Ovary (tissue), 9 donors: Measurements from ENCODE around the gene RPP25L. TPM values are rescaled to one million over a fixed set of nuclear protein-coding genes. Genes with fewer than 3 reads are reported as not detected.
A peak's percentile ranks its signal among the peaks of the same experiment; 100 is the strongest.

Source experiments
- DNase-seq, 5 donors: peaks; one replicate each; pipeline ENCODE4 v3.0.0-alpha.2; 2019 to 2020
- H3K27ac ChIP-seq, 2 donors: fragments of 200-600 bp; one replicate each; pipeline versions ENCODE4 v1.5.1 to v1.8.0; 2019 to 2022
- H3K27me3 ChIP-seq: fragments of 200-600 bp; one replicate; pipeline ENCODE4 v1.8.0; 2022
- H3K36me3 ChIP-seq: fragments of 200-600 bp; sonication (generic); one replicate; pipeline ENCODE4 v1.5.1; 2019
- H3K4me1 ChIP-seq: one replicate; pipeline ENCODE4 v1.8.1; 2013; ENCODE audit warnings: mild to moderate bottlenecking, moderate library complexity; ENCODE audit not compliant: insufficient read depth
- H3K4me3 ChIP-seq: fragments of 200-600 bp; sonication (generic); one replicate; pipeline ENCODE4 v1.5.1; 2017
- H3K9me3 ChIP-seq, 2 donors: fragments of 200-600 bp in 1 of 2; sonication (generic) in 1 of 2; one replicate each; pipeline versions ENCODE4 v1.5.1 to v1.8.1; 2013 to 2019; ENCODE audit warnings: mild to moderate bottlenecking in 1 of 2, moderate library complexity in 1 of 2
- EP300 ChIP-seq: sonication (generic); formaldehyde crosslinking; IDR thresholded peaks from one replicate; pipeline ENCODE4 v1.6.1; 2017; ENCODE audit warnings: antibody characterized with exemption
- POLR2A ChIP-seq: fragments of 450-650 bp; IDR thresholded peaks from one replicate; pipeline ENCODE4 v1.6.1; 2017; ENCODE audit warnings: antibody characterized with exemption, mild to moderate bottlenecking, moderate library complexity
- WGBS, 3 donors: extraction: QIAGEN DNeasy Blood & Tissue Kit in 1 of 3; methylation state at CpG; one replicate each; pipeline versions ENCODE4 v1.1.5 to v1.1.7; 2013 to 2017; 5-methylcytosine and 5-hydroxymethylcytosine counted together
- intact Hi-C, 4 donors: fragments of 100-400 bp; cut with DNase I; formaldehyde crosslinking; loops; one replicate each; pipeline versions ENCODE4 v1.11.0 to v1.15.1; 2022 to 2023
- polyA plus RNA-seq, 2 donors: library from polyadenylated mRNA; stranded (reverse); fragments of 200-250 nt in 1 of 2; fragments of 350-450 nt in 1 of 2; fragmentation: Illumina TruSeq in 1 of 2; extraction: RNeasy Lipid Tissue Mini Kit (QIAGEN cat#74804) in 1 of 2; gene quantifications; one replicate each; pipeline ENCODE4 v1.2.3, GENCODE V29; 2013 to 2014
- total RNA-seq, 7 donors: library from RNA; depleted of rRNA in 2 of 7; stranded (reverse); fragments of >200 nt in 2 of 7; fragmentation: NEBNext Ultra II Directional in 3 of 7; extraction: Animal tissue kit (Norgen Biotek cat#: 25700) in 3 of 7; gene quantifications; one replicate each; pipeline versions ENCODE4 v1.1.0 to v1.2.4, GENCODE V29; 2016 to 2023
- TF ChIP-seq, protein P1 (sequence below), 3 donors: fragments of 450-650 bp in 2 of 3; fragments of 200-600 bp in 1 of 3; IDR thresholded peaks; one replicate each; pipeline versions ENCODE4 v1.5.1 to v1.8.0; 2016 to 2022; ENCODE audit warnings: antibody characterized with exemption in 3 of 3, mild to moderate bottlenecking in 1 of 3
- donor health status: DM: no; HTN: no; CAD: no; lungs with moderate emphysema.
- donor health status: DM: no; HTN: no; CAD: no.
- donor health status: Bipolar disorder and iron deficiency.
- donor health status: DM: yes; HTN: yes; CAD: no.
- donor health status: DM: no; HTN: no; CAD: no.
- donor health status: DM: yes; HTN: yes; CAD: no.

Gene RPP25L
- total and polyA plus RNA-seq, 9 donors = 5.4 to 28.8 (median 20.6) TPM

DNA sequence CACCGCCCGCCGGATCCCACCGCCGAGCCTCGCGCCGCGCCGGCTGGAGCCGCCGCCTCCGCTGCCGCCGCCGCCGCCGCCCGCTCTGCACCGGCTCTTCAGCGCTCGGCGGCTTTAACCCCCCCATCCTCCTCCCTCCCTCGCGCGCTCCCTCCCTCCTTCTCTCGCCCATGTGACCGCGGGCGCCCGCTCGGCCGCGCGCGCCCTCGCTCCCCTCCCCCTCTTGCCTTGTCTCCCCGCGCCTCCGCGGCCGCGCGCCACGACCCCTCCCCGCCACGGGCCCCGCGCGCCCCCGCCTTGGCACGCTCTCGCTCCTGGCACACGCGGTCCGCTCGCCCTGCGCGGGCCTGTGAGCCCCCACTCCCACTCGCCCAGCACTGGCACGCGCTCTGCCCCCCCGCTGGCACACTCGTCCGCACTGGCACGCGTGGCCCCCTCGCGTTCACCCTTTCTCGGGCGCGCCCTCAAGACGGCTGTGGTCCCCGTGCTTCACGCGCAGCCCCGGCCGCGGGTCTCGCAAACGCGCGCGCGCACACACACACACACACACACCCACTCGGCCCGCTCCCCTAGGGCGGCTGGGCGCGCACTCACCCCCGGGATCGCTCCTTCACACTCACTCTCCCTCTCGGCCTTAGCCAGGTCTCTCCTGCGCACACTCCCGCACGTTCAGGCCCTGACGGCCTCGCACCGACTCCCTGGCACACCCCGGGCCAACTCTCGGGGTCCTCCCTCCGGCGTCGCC lies 22.1 kb downstream of the RPP25L start, which contains the start of gene CNTFR:
TSS of gene CNTFR (minus strand) at position 89 of the 745 bp plus-strand sequence. CDS start 20,743 bp downstream, outside the sequence.
- DNase-seq = peak; percentile 67 to 78 (median 76)
- Histone ChIP-seq H3K36me3 (no peaks in the 10 kb centered on the region), H3K27me3 (no peaks in the 10 kb centered on the region), H3K4me1 (peaks cover 3% of the 10 kb centered on the region), H3K4me3 (peak within 1 kb of the TSS; percentile 46), H3K9me3 (no peaks in the 10 kb centered on the region), H3K27ac (peak within 1 kb of the TSS in 1 of 2 donors; percentile 34)
- intact Hi-C loops = loop anchor here in 3 of 4 donors (2.0 to 5.0 kb wide), 4 partner anchors 41 to 188 kb away; no protein-coding TSS in a partner anchor
- no peak for TF ChIP-seq POLR2A
- TF ChIP-seq, protein P1, sequence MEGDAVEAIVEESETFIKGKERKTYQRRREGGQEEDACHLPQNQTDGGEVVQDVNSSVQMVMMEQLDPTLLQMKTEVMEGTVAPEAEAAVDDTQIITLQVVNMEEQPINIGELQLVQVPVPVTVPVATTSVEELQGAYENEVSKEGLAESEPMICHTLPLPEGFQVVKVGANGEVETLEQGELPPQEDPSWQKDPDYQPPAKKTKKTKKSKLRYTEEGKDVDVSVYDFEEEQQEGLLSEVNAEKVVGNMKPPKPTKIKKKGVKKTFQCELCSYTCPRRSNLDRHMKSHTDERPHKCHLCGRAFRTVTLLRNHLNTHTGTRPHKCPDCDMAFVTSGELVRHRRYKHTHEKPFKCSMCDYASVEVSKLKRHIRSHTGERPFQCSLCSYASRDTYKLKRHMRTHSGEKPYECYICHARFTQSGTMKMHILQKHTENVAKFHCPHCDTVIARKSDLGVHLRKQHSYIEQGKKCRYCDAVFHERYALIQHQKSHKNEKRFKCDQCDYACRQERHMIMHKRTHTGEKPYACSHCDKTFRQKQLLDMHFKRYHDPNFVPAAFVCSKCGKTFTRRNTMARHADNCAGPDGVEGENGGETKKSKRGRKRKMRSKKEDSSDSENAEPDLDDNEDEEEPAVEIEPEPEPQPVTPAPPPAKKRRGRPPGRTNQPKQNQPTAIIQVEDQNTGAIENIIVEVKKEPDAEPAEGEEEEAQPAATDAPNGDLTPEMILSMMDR (IDR thresholded peaks at IDR 0.05) = no peak
- TF ChIP-seq EP300 = no peak
- 1 to 3% (median 1%) methylated on average over 73 to 104 of the region's 104 CpGs for WGBS, 3 donors

DNA sequence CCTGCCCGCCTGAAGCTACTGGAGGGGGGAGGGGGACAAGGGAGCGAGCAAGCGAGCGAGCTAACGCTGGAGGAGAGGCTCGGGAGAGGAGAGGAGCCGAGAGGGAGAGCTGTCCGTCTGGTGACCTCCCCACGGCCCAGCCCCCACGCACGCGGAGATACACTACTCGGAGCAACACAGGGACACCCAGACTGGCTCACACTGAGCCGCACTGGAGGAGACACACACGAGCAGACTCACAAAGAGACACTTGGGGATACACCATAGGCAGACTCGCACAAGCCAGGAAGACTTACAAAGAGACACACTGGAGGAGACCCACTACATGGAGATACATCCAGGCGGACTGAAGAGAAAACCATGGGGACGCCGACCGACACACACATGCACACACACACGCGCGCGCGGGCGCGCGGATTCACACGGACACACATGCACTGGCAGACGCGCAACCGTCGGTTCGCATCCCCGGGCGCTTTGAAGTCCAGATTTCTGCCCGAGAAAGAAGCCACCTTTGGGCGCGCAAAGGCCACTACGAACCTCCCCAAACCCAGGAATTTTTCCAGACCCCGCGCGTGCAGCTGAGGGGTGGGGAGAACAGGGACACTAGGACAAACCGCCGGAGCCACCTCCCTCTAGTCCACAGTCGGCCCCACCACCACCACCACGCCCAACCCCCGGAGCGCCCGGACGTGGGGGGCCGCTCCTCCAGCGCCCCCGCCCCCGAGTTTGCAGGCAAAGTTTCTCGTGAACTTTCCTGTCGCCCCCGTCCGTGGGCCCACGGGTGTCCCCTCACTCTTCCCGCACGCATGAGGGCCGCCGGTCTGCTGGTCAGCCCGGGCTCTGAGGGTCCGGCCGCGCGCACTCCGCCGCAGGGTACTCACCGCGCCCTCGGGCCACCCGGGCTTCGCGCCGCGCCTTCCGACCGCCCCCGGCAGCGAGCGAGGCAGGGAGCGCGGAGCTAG lies 22.9 kb downstream of the RPP25L start:
- Histone ChIP-seq H3K36me3 (no peaks in the 10 kb centered on the region), H3K27ac (no peak overlapping the region), H3K9me3 (no peaks in the 10 kb centered on the region), H3K4me3 (peak overlapping the region; percentile 46), H3K27me3 (no peaks in the 10 kb centered on the region), H3K4me1 (peaks cover 3% of the 10 kb centered on the region)
- TF ChIP-seq EP300 (no peak), POLR2A (no peak)
- TF ChIP-seq, protein P1 (IDR thresholded peaks at IDR 0.05) = no peak
- peak in 1 of 5 donors; percentile 41 for DNase-seq
- WGBS, 3 donors = 1 to 2% (median 2%) methylated on average over 77 to 86 of the region's 86 CpGs
- intact Hi-C loops = no loop called here

DNA sequence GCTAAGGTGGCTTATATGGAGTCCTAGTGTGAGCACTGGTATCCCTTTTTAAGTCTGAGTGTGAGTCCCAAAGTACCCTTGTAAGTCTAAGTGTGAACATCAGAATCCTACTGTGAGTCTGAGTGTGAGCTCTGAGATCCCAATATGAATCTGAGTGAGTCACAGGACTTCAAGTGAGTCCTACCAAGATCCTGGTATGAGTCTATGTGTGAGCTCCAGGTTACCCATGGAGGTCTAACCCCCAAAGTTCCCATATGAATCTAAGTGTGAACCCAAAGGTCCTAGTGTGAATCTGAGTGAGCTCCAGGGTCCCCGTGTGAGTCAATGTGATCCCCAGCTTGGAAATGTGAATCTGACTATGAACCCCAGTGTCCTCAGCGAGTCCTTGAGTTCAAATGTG lies 24.6 kb downstream of the RPP25L start:
- WGBS, 3 donors = 73 to 94% (median 78%) methylated on average over 2 of the region's 2 CpGs
- intact Hi-C loops = no loop called here
- Histone ChIP-seq H3K4me3 (no peak overlapping the region), H3K27ac (no peak overlapping the region), H3K27me3 (no peaks in the 10 kb centered on the region), H3K36me3 (no peaks in the 10 kb centered on the region), H3K9me3 (no peaks in the 10 kb centered on the region), H3K4me1 (peaks cover 3% of the 10 kb centered on the region)
- TF ChIP-seq EP300 (no peak), POLR2A (no peak)
- TF ChIP-seq, protein P1 (IDR thresholded peaks at IDR 0.05) = no peak
- no peak for DNase-seq

DNA sequence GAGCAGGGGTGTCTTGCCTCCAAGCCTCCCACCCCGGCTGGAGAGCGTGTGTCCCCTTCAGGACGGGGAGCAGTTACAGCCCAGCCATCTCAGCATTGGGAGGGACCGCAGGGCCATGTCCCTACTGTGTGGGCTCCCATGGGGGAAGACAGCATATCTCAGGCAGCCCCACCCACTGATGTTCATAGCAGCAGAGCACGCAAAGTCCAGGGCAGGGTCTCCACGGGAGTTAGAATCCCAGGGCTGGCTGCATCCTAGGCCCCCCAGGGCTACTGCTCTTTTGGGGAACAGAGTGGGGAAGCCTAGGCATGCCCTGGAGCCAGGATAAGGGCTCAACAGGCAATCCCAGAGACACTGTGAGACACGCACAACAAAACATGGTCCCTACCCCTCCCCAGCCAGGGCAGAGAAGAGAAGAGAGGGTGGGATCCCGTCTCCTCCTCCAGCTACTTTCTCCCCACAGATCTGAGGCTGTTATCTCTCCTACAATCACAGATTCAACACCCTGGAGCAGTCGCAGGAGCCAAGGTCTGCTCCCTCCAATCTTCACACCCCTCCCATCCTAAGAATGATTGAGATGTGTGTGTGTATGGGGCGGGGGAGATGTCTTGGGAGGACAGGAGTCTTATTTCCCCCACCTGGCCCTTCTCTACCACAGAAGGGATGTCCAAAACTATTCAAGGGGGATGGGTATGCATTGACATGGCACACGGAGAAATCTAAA lies 25.8 kb downstream of the RPP25L start:
- Histone ChIP-seq H3K27me3 (no peaks in the 10 kb centered on the region), H3K9me3 (no peaks in the 10 kb centered on the region), H3K4me1 (peaks cover 3% of the 10 kb centered on the region), H3K4me3 (no peak overlapping the region), H3K36me3 (no peaks in the 10 kb centered on the region), H3K27ac (no peak overlapping the region)
- TF ChIP-seq, protein P1 (IDR thresholded peaks at IDR 0.05) = no peak
- TF ChIP-seq EP300 (no peak), POLR2A (no peak)
- intact Hi-C loops = no loop called here
- WGBS, 3 donors = 74 to 82% (median 80%) methylated on average over 11 of the region's 11 CpGs
- DNase-seq = no peak
